Activated CD8-positive, alpha-beta memory T cell treated with anti-CD3 and anti-CD28 coated beads for 1 hour (primary cell): Measurements from ENCODE around the gene CREB5.

Experiments used
- DNase-seq, 2 donors: peaks; one replicate each; pipeline ENCODE4 v3.0.0-alpha.2; 2020; ENCODE audit warnings: low read depth in 1 of 2; ENCODE audit errors: extremely low read depth in 1 of 2

Gene CREB5

GRCh38 chr7:28871631-28872030 is 459.3 kb downstream of the CREB5 start:
- DNase-seq = no peak

GRCh38 chr7:28872226-28872625 is 459.9 kb downstream of the CREB5 start:
- no peak for DNase-seq

- no peak for DNase-seq
These were observed 461.0 kb downstream of the CREB5 start for GRCh38 chr7:28873365-28873764.

GRCh38 chr7:28874001-28874400 is 461.7 kb downstream of the CREB5 start:
- no peak for DNase-seq
